ENCODE measurements around the gene PHKB.

PHKB gene

DNA sequence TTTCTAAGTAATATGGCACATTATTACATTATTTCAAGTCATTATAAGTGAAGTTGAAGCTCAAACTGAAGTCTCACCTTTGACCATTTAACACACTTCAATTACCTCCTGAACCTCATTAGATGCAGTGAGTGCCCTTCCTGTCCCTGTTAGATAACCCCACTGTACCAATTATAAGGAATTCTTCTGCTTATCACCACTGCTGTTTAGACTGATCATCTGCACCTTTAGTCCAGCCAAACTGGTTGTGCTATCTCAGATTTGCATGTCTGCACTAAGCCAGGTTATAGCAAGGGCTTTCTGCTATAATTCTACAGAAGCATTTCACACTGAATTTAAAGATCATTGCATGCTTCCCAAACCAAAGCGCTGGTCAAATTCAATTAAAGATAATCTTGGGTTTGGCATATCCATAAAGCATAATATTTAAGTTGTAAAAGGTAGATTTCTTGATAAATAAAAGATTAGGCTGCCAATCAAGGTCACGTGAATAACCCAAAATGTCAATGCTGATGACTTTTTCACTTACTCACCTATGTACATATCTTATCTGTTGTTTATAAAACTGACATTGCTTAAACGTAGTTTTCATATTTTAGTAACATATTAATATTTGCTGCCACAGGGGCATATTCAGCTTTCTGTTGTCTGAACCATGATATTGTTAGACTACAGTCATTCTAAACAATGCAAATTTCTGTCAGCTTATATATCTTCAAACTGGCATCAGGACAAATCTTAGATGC is 12.1 kb upstream of the PHKB start:
- no peak for DNase-seq (ENCODE audit: low read depth in 1 of 2, low spot score in 1 of 2)
- Histone ChIP-seq H3K27ac (replicated peaks) (no peak overlapping the region), H3K4me3 (replicated peaks; ENCODE audit: insufficient read depth, low read length) (no peak overlapping the region), H3K27me3 (ENCODE audit: insufficient read depth, poor library complexity, severe bottlenecking) (no peaks in the 10 kb centered on the region)
- TF ChIP-seq SPI1 (IDR thresholded peaks at IDR 0.05; ENCODE audit: borderline replicate concordance, low read depth) (no peak), GABPA (IDR thresholded peaks at IDR 0.05; ENCODE audit: low read depth) (no peak), POLR2AphosphoS5 (IDR thresholded peaks at IDR 0.05; ENCODE audit: low read depth) (no peak), REST (IDR thresholded peaks at IDR 0.05; ENCODE audit: insufficient replicate concordance, low read depth) (no peak)
- TF ChIP-seq, protein P1, sequence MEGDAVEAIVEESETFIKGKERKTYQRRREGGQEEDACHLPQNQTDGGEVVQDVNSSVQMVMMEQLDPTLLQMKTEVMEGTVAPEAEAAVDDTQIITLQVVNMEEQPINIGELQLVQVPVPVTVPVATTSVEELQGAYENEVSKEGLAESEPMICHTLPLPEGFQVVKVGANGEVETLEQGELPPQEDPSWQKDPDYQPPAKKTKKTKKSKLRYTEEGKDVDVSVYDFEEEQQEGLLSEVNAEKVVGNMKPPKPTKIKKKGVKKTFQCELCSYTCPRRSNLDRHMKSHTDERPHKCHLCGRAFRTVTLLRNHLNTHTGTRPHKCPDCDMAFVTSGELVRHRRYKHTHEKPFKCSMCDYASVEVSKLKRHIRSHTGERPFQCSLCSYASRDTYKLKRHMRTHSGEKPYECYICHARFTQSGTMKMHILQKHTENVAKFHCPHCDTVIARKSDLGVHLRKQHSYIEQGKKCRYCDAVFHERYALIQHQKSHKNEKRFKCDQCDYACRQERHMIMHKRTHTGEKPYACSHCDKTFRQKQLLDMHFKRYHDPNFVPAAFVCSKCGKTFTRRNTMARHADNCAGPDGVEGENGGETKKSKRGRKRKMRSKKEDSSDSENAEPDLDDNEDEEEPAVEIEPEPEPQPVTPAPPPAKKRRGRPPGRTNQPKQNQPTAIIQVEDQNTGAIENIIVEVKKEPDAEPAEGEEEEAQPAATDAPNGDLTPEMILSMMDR (IDR thresholded peaks at IDR 0.05; ENCODE audit: insufficient read depth, low read length) = no peak

GRCh38 chr16:47449788-47450187 is 11.3 kb upstream of the PHKB start:
- TF ChIP-seq, protein P1 (IDR thresholded peaks at IDR 0.05; ENCODE audit: insufficient read depth, low read length) = no peak
- TF ChIP-seq SPI1 (IDR thresholded peaks at IDR 0.05; ENCODE audit: borderline replicate concordance, low read depth) (no peak), POLR2AphosphoS5 (IDR thresholded peaks at IDR 0.05; ENCODE audit: low read depth) (no peak), REST (IDR thresholded peaks at IDR 0.05; ENCODE audit: insufficient replicate concordance, low read depth) (no peak), GABPA (IDR thresholded peaks at IDR 0.05; ENCODE audit: low read depth) (no peak)
- DNase-seq (ENCODE audit: low read depth in 1 of 2, low spot score in 1 of 2) = no peak
- Histone ChIP-seq H3K4me3 (replicated peaks; ENCODE audit: insufficient read depth, low read length) (no peak overlapping the region), H3K27ac (replicated peaks) (no peak overlapping the region), H3K27me3 (ENCODE audit: insufficient read depth, poor library complexity, severe bottlenecking) (no peaks in the 10 kb centered on the region)

DNA sequence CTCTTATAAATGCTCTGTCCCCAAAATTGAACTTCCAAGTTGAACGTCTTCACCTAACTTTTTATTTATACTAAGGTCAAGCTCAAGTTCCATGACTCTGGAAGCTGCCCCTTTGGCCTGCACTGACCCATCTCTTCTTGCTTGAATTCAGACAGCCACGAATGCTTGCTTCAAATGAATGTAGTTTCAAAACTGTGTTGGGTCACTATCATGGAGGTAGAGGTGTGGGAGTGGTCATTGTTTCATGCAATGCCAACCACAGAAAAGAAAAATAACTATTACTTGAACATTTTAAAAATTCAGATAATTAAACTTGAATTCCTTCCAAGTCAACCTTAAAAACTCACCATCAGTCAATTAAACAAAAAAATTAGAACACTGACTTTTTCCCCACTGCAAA is 2.8 kb upstream of the PHKB start:
- no peak for TF ChIP-seq SPI1 (IDR thresholded peaks at IDR 0.05; ENCODE audit: borderline replicate concordance, low read depth)
- TF ChIP-seq, protein P1 (IDR thresholded peaks at IDR 0.05; ENCODE audit: insufficient read depth, low read length) = no peak
- no peak for TF ChIP-seq REST (IDR thresholded peaks at IDR 0.05; ENCODE audit: insufficient replicate concordance, low read depth)
- no peak for TF ChIP-seq GABPA (IDR thresholded peaks at IDR 0.05; ENCODE audit: low read depth)
- no peak for TF ChIP-seq POLR2AphosphoS5 (IDR thresholded peaks at IDR 0.05; ENCODE audit: low read depth)
- no peak overlapping the region for H3K4me3 ChIP-seq (replicated peaks; ENCODE audit: insufficient read depth, low read length)
- no peak overlapping the region for H3K27ac ChIP-seq (replicated peaks)

More for the DNA sequence above, 2.8 kb upstream of the PHKB start:
- no peaks in the 10 kb centered on the region for H3K27me3 ChIP-seq (ENCODE audit: insufficient read depth, poor library complexity, severe bottlenecking)
- no peak for DNase-seq (ENCODE audit: low read depth in 1 of 2, low spot score in 1 of 2)
